Measurements from ENCODE around the gene MRPL57.
A peak's percentile ranks its signal among the peaks of the same experiment; 100 is the strongest.
"Not testable (repeated sequence)": the region's sequence is repeated elsewhere in the genome, so short reads cannot be mapped to it uniquely, and the experiment has no call there.

MRPL57 gene

DNA sequence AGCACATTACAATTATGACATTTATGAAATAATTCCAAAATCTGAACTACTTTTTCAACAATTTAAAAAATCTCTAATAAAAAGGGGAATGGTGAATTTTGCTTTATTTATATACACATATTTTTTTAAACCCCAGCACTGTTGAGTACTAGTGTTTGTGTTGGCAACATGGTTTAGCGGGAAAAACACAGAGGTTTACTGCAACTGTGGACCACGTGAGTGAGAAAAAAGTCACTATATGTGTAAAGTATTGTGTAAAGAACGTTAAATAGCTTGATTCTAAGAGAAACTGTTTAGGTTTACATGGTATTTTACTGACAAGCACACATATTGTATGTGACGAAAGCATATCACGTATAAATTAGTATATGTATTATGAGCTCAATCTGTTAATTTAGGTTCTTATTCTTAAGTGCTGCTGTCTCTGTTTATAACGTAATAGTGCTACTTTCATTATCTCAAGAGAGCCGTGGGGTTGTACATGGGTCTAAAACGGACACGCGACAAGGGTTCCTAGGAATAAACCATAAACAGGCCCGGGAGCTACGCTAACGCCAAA lies 723 bp upstream of the MRPL57 start:
- Histone ChIP-seq H3F3A (ENCODE audit: insufficient read depth, low read length) (no peaks in the 10 kb centered on the region), H3K4me3 (ENCODE audit: low read length) (peak overlapping the region; percentile 89), H3K9ac (ENCODE audit: low read length) (peak overlapping the region; percentile 89), H3K27ac (ENCODE audit: low read length) (peak overlapping the region; percentile 87; the same call in 1 of the 2 replicates), H3K9me2 (replicated peaks; ENCODE audit: insufficient read depth, low read length) (no peaks in the 10 kb centered on the region), H3K27me3 (replicated peaks; ENCODE audit: insufficient read depth, low read length) (no peaks in the 10 kb centered on the region), H3K9me3 (replicated peaks; ENCODE audit: insufficient read depth, low read length) (no peaks in the 10 kb centered on the region), H3K79me2 (ENCODE audit: low read length) (peaks cover 51% of the 10 kb centered on the region), H2AFZ (ENCODE audit: low read length) (peak overlapping the region; percentile 87), H3K4me1 (ENCODE audit: low read length) (no peaks in the 10 kb centered on the region), H3K4me2 (ENCODE audit: low read depth, low read length) (peak overlapping the region; percentile 69), H3K36me3 (replicated peaks; ENCODE audit: insufficient read depth, low read length) (no peaks in the 10 kb centered on the region), H4K20me1 (ENCODE audit: insufficient read depth, low read length) (no peaks in the 10 kb centered on the region)
- no peak for TF ChIP-seq EZH2 (optimal IDR thresholded peaks at IDR 0.05; ENCODE audit: low read depth, low read length)
- no peak for TF ChIP-seq EZH2phosphoT487 (IDR thresholded peaks at IDR 0.05; ENCODE audit: low read length)
- TF ChIP-seq, protein P1, sequence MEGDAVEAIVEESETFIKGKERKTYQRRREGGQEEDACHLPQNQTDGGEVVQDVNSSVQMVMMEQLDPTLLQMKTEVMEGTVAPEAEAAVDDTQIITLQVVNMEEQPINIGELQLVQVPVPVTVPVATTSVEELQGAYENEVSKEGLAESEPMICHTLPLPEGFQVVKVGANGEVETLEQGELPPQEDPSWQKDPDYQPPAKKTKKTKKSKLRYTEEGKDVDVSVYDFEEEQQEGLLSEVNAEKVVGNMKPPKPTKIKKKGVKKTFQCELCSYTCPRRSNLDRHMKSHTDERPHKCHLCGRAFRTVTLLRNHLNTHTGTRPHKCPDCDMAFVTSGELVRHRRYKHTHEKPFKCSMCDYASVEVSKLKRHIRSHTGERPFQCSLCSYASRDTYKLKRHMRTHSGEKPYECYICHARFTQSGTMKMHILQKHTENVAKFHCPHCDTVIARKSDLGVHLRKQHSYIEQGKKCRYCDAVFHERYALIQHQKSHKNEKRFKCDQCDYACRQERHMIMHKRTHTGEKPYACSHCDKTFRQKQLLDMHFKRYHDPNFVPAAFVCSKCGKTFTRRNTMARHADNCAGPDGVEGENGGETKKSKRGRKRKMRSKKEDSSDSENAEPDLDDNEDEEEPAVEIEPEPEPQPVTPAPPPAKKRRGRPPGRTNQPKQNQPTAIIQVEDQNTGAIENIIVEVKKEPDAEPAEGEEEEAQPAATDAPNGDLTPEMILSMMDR (IDR thresholded peaks at IDR 0.05; ENCODE audit: low read length) = no peak
- no peak for DNase-seq

DNA sequence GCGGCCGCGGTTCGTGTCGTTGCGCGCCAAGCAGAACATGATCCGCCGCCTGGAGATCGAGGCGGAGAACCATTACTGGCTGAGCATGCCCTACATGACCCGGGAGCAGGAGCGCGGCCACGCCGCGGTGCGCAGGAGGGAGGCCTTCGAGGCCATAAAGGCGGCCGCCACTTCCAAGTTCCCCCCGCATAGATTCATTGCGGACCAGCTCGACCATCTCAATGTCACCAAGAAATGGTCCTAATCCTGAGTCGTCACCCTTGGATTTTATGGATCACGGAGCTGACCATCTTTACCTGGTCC lies 475 bp downstream of the MRPL57 start:
- no peaks in the 10 kb centered on the region for H3K4me1 ChIP-seq (ENCODE audit: low read length)
- peak overlapping the region; percentile 69; the same call in 1 of the 2 replicates for H2AFZ ChIP-seq (ENCODE audit: low read length)
- TF ChIP-seq EZH2 (optimal IDR thresholded peaks at IDR 0.05; ENCODE audit: low read depth, low read length) (no peak), EZH2phosphoT487 (IDR thresholded peaks at IDR 0.05; ENCODE audit: low read length) (no peak)
- TF ChIP-seq, protein P1 (IDR thresholded peaks at IDR 0.05; ENCODE audit: low read length) = no peak
- peak overlapping the region; percentile 65 for H3K4me2 ChIP-seq (ENCODE audit: low read depth, low read length)
- peak overlapping the region; percentile 89 for H3K4me3 ChIP-seq (ENCODE audit: low read length)
- peaks cover 49% of the 10 kb centered on the region for H3K79me2 ChIP-seq (ENCODE audit: low read length)
- no peaks in the 10 kb centered on the region for H3K9me2 ChIP-seq (replicated peaks; ENCODE audit: insufficient read depth, low read length)
- no peaks in the 10 kb centered on the region for H4K20me1 ChIP-seq (ENCODE audit: insufficient read depth, low read length)
- no peaks in the 10 kb centered on the region for H3F3A ChIP-seq (ENCODE audit: insufficient read depth, low read length)
- H3K9me3 ChIP-seq (replicated peaks; ENCODE audit: insufficient read depth, low read length) = no peaks in the 10 kb centered on the region
- no peak for DNase-seq
- no peaks in the 10 kb centered on the region for H3K36me3 ChIP-seq (replicated peaks; ENCODE audit: insufficient read depth, low read length)
- no peaks in the 10 kb centered on the region for H3K27me3 ChIP-seq (replicated peaks; ENCODE audit: insufficient read depth, low read length)
- peak overlapping the region; percentile 87 for H3K27ac ChIP-seq (ENCODE audit: low read length)
- H3K9ac ChIP-seq (ENCODE audit: low read length) = peak overlapping the region; percentile 89

DNA sequence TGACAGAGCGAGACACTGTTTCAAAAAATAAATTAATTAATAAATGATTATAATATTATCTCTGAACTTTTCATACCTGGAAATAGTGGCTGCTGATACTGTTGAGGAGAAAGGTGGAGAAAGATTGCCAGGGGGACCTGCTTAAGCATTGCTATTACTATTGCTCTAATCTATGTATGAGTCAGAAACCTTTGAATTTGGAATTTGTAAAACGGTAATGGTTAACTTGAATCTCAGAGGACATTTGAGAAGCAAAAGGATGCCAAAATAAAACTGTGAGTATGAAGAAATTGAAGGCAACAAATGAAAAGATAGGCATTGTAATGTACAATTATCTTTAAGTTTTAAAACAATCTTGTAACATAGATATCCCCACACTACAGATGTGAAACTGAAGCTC lies 5.2 kb downstream of the MRPL57 start:
- Histone ChIP-seq H2AFZ (ENCODE audit: low read length) (no peak overlapping the region), H3K79me2 (ENCODE audit: low read length) (peaks cover 13% of the 10 kb centered on the region), H3K27me3 (replicated peaks; ENCODE audit: insufficient read depth, low read length) (no peaks in the 10 kb centered on the region), H4K20me1 (ENCODE audit: insufficient read depth, low read length) (no peaks in the 10 kb centered on the region), H3K9me3 (replicated peaks; ENCODE audit: insufficient read depth, low read length) (no peaks in the 10 kb centered on the region), H3K9ac (ENCODE audit: low read length) (no peak overlapping the region), H3K36me3 (replicated peaks; ENCODE audit: insufficient read depth, low read length) (no peaks in the 10 kb centered on the region), H3K4me1 (ENCODE audit: low read length) (no peaks in the 10 kb centered on the region), H3K27ac (ENCODE audit: low read length) (no peak overlapping the region), H3K9me2 (replicated peaks; ENCODE audit: insufficient read depth, low read length) (no peaks in the 10 kb centered on the region), H3F3A (ENCODE audit: insufficient read depth, low read length) (no peaks in the 10 kb centered on the region), H3K4me2 (ENCODE audit: low read depth, low read length) (no peak overlapping the region), H3K4me3 (ENCODE audit: low read length) (no peak overlapping the region)
- no peak for DNase-seq
- TF ChIP-seq, protein P1 (IDR thresholded peaks at IDR 0.05; ENCODE audit: low read length) = no peak
- TF ChIP-seq EZH2phosphoT487 (IDR thresholded peaks at IDR 0.05; ENCODE audit: low read length) = no peak
- TF ChIP-seq EZH2 (optimal IDR thresholded peaks at IDR 0.05; ENCODE audit: low read depth, low read length) = no peak

DNA sequence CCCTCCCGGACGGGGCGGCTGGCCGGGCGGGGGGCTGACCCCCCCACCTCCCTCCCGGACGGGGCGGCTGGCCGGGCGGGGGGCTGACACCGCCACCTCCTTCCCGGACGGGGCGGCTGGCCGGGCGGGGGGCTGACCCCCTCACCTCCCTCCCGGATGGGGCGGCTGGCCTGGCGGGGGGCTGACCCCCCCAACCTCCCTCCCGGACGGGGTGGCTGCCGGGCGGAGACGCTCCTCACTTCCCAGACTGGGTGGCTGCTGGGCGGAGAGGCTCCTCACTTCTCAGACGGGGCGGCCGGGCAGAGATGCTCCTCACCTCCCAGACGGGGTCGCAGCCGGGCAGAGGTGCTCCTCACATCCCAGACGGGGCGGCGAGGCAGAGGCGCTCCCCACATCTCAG lies 10.0 kb downstream of the MRPL57 start:
- not testable (repeated sequence) for H3K9me3 ChIP-seq (replicated peaks; ENCODE audit: insufficient read depth, low read length); H3K4me3 ChIP-seq (ENCODE audit: low read length); H3K9ac ChIP-seq (ENCODE audit: low read length); H3K4me2 ChIP-seq (ENCODE audit: low read depth, low read length); H3F3A ChIP-seq (ENCODE audit: insufficient read depth, low read length); H3K36me3 ChIP-seq (replicated peaks; ENCODE audit: insufficient read depth, low read length); H2AFZ ChIP-seq (ENCODE audit: low read length); H3K79me2 ChIP-seq (ENCODE audit: low read length); H4K20me1 ChIP-seq (ENCODE audit: insufficient read depth, low read length); H3K9me2 ChIP-seq (replicated peaks; ENCODE audit: insufficient read depth, low read length); H3K4me1 ChIP-seq (ENCODE audit: low read length); H3K27ac ChIP-seq (ENCODE audit: low read length); DNase-seq; H3K27me3 ChIP-seq (replicated peaks; ENCODE audit: insufficient read depth, low read length)

DNA sequence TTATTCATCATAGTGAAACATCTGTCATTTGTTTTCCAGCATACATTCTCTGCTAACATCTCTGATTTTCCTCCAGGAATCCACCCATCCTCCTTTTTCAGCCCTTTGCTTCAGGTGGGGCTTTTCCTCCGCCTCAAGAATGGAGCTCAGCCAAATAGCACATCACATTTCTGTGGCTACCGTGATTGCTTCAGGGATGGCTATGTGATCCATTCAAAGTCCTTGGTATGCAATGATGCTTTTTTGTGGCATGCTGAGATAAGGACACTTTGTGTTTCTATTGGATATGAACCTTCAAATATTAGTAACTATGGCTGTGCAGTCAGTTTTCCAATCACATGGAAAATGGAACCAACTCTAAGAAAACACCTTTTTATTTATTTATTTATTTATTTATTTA lies 18.3 kb downstream of the MRPL57 start:
- H3K79me2 ChIP-seq (ENCODE audit: low read length); H3K27me3 ChIP-seq (replicated peaks; ENCODE audit: insufficient read depth, low read length); H3F3A ChIP-seq (ENCODE audit: insufficient read depth, low read length); H3K9ac ChIP-seq (ENCODE audit: low read length); H3K9me3 ChIP-seq (replicated peaks; ENCODE audit: insufficient read depth, low read length); H3K4me1 ChIP-seq (ENCODE audit: low read length); H3K36me3 ChIP-seq (replicated peaks; ENCODE audit: insufficient read depth, low read length); H3K9me2 ChIP-seq (replicated peaks; ENCODE audit: insufficient read depth, low read length); H4K20me1 ChIP-seq (ENCODE audit: insufficient read depth, low read length); H3K4me3 ChIP-seq (ENCODE audit: low read length); H2AFZ ChIP-seq (ENCODE audit: low read length); H3K4me2 ChIP-seq (ENCODE audit: low read depth, low read length); H3K27ac ChIP-seq (ENCODE audit: low read length); DNase-seq: not testable (repeated sequence)

Data from MM.1S (cell line).